GM23338 (cell line): ENCODE results near the gene PCSK2.

ENCODE experiments used
- CTCF ChIP-seq, 2 experiments: fragments of 200-600 bp in 1 of 2; sonication (generic) in 1 of 2; conservative IDR thresholded peaks; 2 replicates each; pipeline versions ENCODE4 v1.5.1 to v1.6.1; 2016 to 2017; ENCODE audit warnings: antibody characterized with exemption in 2 of 2, low read depth in 2 of 2, mild to moderate bottlenecking in 2 of 2, moderate library complexity in 1 of 2
- EZH2 ChIP-seq: fragments of 200-600 bp; sonication (generic); IDR thresholded peaks from one replicate; pipeline ENCODE4 v1.8.0; 2017; ENCODE audit warnings: antibody characterized with exemption, mild to moderate bottlenecking, low read depth; ENCODE audit not compliant: unreplicated experiment
- JUNB ChIP-seq: IDR thresholded peaks from one replicate; pipeline ENCODE4 v1.6.1; 2016; ENCODE audit warnings: antibody characterized with exemption; ENCODE audit not compliant: unreplicated experiment
- POLR2AphosphoS5 ChIP-seq: IDR thresholded peaks from 2 replicates; pipeline ENCODE4 v1.6.1; 2016; ENCODE audit warnings: antibody characterized with exemption, low read depth

GRCh38 chr20:17225851-17226409, 910 bp upstream of the PCSK2 start:
- TF ChIP-seq CTCF (conservative IDR thresholded peaks at IDR 0.05; ENCODE audit: low read depth in 2 of 2) (no peak), JUNB (no peak), EZH2 (no peak), POLR2AphosphoS5 (no peak)
